Tongue (tissue), 2 donors: ENCODE results near the gene AKNA. TPM values are rescaled to one million over a fixed set of nuclear protein-coding genes. Genes with fewer than 3 reads are reported as not detected.

Experiments
- DNase-seq: peaks from one replicate; pipeline ENCODE4 v3.0.0-alpha.2; 2015
- total RNA-seq: library from RNA; depleted of rRNA; stranded (reverse); fragments of >200 nt; gene quantifications from one replicate; pipeline ENCODE4 v1.2.3, GENCODE V29; 2014

Gene AKNA
- total RNA-seq, 1 donor from 2014 or later: 9.5 TPM

GRCh38 chr9:114300846-114301797 is 86.7 kb downstream of the AKNA start:
- no peak for DNase-seq

GRCh38 chr9:114300153-114300845 is 87.5 kb downstream of the AKNA start:
- DNase-seq: no peak

GRCh38 chr9:114299286-114300152 is 88.3 kb downstream of the AKNA start:
- no peak for DNase-seq

- DNase-seq: no peak
Measured at GRCh38 chr9:114296338-114296737, 91.4 kb downstream of the AKNA start.

GRCh38 chr9:114294664-114295063 is 93.1 kb downstream of the AKNA start:
- DNase-seq: no peak

- no peak for DNase-seq
Measured at GRCh38 chr9:114291886-114292590, 95.7 kb downstream of the AKNA start.

- peak; percentile 89 for DNase-seq
Measured at GRCh38 chr9:114291064-114291474, 96.7 kb downstream of the AKNA start.

- DNase-seq: no peak
Measured at GRCh38 chr9:114290561-114290986, 97.2 kb downstream of the AKNA start.

GRCh38 chr9:114289571-114290481 is 98.0 kb downstream of the AKNA start:
- DNase-seq: no peak

- no peak for DNase-seq
Measured at GRCh38 chr9:114289106-114289505, 98.7 kb downstream of the AKNA start.

GRCh38 chr9:114288193-114289091 is 99.3 kb downstream of the AKNA start:
- peak; percentile 40 for DNase-seq

- DNase-seq: peak; percentile 43
Measured at GRCh38 chr9:114287763-114288192, 100.0 kb downstream of the AKNA start.

GRCh38 chr9:114287001-114287762 is 100.6 kb downstream of the AKNA start:
- DNase-seq: peak; percentile 65

- no peak for DNase-seq
Measured at GRCh38 chr9:114286146-114286679, 101.6 kb downstream of the AKNA start.

- DNase-seq: peak; percentile 57
Measured at GRCh38 chr9:114285166-114285867, 102.5 kb downstream of the AKNA start.

- DNase-seq: no peak
Measured at GRCh38 chr9:114284316-114285060, 103.3 kb downstream of the AKNA start.
